K562 (cell line): ENCODE measurements around the gene IFITM2. TPM values are rescaled to one million over a fixed set of nuclear protein-coding genes. Genes with fewer than 3 reads are reported as not detected.

Source experiments
- ATAC-seq: fragments of 200-7000 bp; cut with Tn5 transposase; 3 replicates; pipeline ENCODE4 v1.9.1; 2020; ENCODE audit warnings: moderate library complexity
- BruUV-seq: library from RNA; stranded (reverse); fragments of 400-500 nt; replicated peaks from 2 replicates; lab custom pipeline; 2021; lab: Mats Ljungman, UMichigan
- CTCF ChIA-PET: fragments of 300-600 bp; formaldehyde crosslinking; extraction: SDS; loops from one replicate; lab custom pipeline; 2021; ENCODE audit warnings: low intra/inter-chr PET ratio; lab: Yijun Ruan, JAX
- POLR2A ChIA-PET: fragments of 300-600, 350-650 bp; sonication (Branson Sonifier 250); formaldehyde crosslinking; extraction: SDS; loops from one replicate; lab custom pipeline; 2021; ENCODE audit warnings: antibody characterized with exemption, inconsistent platforms; lab: Yijun Ruan, JAX
- DNase-seq, 4 experiments: peaks; one replicate each; pipeline versions ENCODE4 v3.0.0 to v3.0.0-alpha.2; 2011 to 2018; ENCODE audit warnings: low spot score in 3 of 4, mixed read lengths in 3 of 4; ENCODE audit errors: extremely low read depth in 1 of 4
- FAIRE-seq: peaks from 2 replicates; lab custom pipeline; 2011; peaks lifted over from hg19 to GRCh38; lab: Jason Lieb, UNC
- H2AFZ ChIP-seq: 2 replicates; pipeline ENCODE4 v1.6.0; 2011; ENCODE audit warnings: low read depth, low read length, control low read depth, inconsistent platforms
- H3K27ac ChIP-seq: fragments of 200-600 bp; 3 replicates; pipeline ENCODE4 v1.8.0; 2011; ENCODE audit warnings: low read depth, mild to moderate bottlenecking, control low read depth, inconsistent platforms, low read length, moderate library complexity, mixed read lengths; ENCODE audit errors: extremely low read depth
- H3K27me3 ChIP-seq, 2 experiments: fragments of 300-600 bp in 1 of 2; 2 replicates in 1 of 2; 3 replicates in 1 of 2; pipeline versions ENCODE4 v1.6.0 to v1.8.0; 2011; ENCODE audit warnings: inconsistent platforms in 2 of 2, low read length in 2 of 2, mild to moderate bottlenecking in 1 of 2, mixed read lengths in 1 of 2, moderate library complexity in 1 of 2; ENCODE audit not compliant: control insufficient read depth in 2 of 2, insufficient read depth in 2 of 2
- H3K36me3 ChIP-seq: fragments of 300-600 bp; 3 replicates; pipeline ENCODE4 v1.8.0; 2011; ENCODE audit warnings: mild to moderate bottlenecking, low read length, inconsistent platforms; ENCODE audit not compliant: control insufficient read depth, insufficient read depth
- H3K4me1 ChIP-seq, 2 experiments: fragments of 200-600 bp in 1 of 2; replicated peaks in 1 of 2; 2 replicates in 1 of 2; 3 replicates in 1 of 2; pipeline versions ENCODE4 v1.5.1 to v1.8.0; 2011; ENCODE audit warnings: inconsistent platforms in 2 of 2, low read length in 2 of 2, mild to moderate bottlenecking in 1 of 2, mixed read lengths in 1 of 2, moderate library complexity in 1 of 2; ENCODE audit not compliant: control insufficient read depth in 2 of 2, insufficient read depth in 2 of 2
- H3K4me2 ChIP-seq: 2 replicates; pipeline ENCODE4 v1.6.1; 2011; ENCODE audit warnings: low read length, control low read depth, inconsistent platforms, mixed read lengths; ENCODE audit not compliant: insufficient read depth
- H3K4me3 ChIP-seq: fragments of 200-600 bp; sonication (generic), shearing (Covaris generic); 2 replicates; pipeline ENCODE4 v1.5.1; 2016; ENCODE audit warnings: control low read depth, inconsistent platforms
- H3K79me2 ChIP-seq: fragments of 200-600 bp; 3 replicates; pipeline ENCODE4 v1.8.0; 2011; ENCODE audit warnings: low read length, inconsistent platforms; ENCODE audit not compliant: control insufficient read depth, insufficient read depth
- H3K9ac ChIP-seq, 2 experiments: 2 replicates each; pipeline versions ENCODE4 v1.6.0 to v1.6.1; 2011; ENCODE audit warnings: low read depth in 2 of 2, low read length in 2 of 2, control low read depth in 1 of 2, inconsistent platforms in 1 of 2, mild to moderate bottlenecking in 1 of 2, mixed read lengths in 1 of 2; ENCODE audit not compliant: insufficient read depth in 1 of 2
- H3K9me1 ChIP-seq: one replicate; pipeline ENCODE4 v1.6.0; 2011; ENCODE audit warnings: inconsistent platforms, mild to moderate bottlenecking, low read length, moderate library complexity; ENCODE audit not compliant: control insufficient read depth, insufficient read depth
- H3K9me3 ChIP-seq: replicated peaks from 2 replicates; pipeline ENCODE4 v1.5.1; 2011; ENCODE audit warnings: low read depth, low read length, inconsistent platforms; ENCODE audit not compliant: control insufficient read depth, insufficient read depth
- H4K20me1 ChIP-seq: replicated peaks from 2 replicates; pipeline ENCODE4 v1.6.1; 2011; ENCODE audit warnings: low read length, inconsistent platforms, mixed read lengths; ENCODE audit not compliant: control insufficient read depth, insufficient read depth
- CBFA2T3 ChIP-seq: fragments of 450-650 bp; IDR thresholded peaks from 2 replicates; pipeline ENCODE4 v1.6.1; 2017
- PHB2 ChIP-seq: fragments of 450-650 bp; IDR thresholded peaks from 2 replicates; pipeline ENCODE4 v1.6.1; 2017; ENCODE audit warnings: low read depth
- PML ChIP-seq: IDR thresholded peaks from 2 replicates; pipeline ENCODE4 v1.6.1; 2012; ENCODE audit warnings: low read length, inconsistent platforms
- ZBTB26 ChIP-seq: fragments of 450-650 bp; formaldehyde crosslinking; IDR thresholded peaks from 2 replicates; pipeline ENCODE4 v1.4.0; 2022; ENCODE audit warnings: missing genetic modification characterization
- ZNF140 ChIP-seq: fragments of 250-450 bp; sonication (Bioruptor Pico); IDR thresholded peaks from 2 replicates; pipeline ENCODE4 v1.8.0; 2021; ENCODE audit warnings: moderate library complexity, mild to moderate bottlenecking, inconsistent platforms
- ZNF780A ChIP-seq: fragments of 250-450 bp; sonication (Bioruptor Pico); IDR thresholded peaks from 2 replicates; pipeline ENCODE4 v1.5.0; 2021; ENCODE audit warnings: mild to moderate bottlenecking
- WGBS: fragments of 100-300 bp; shearing (Covaris generic); methylation state at CpG from one replicate; pipeline ENCODE4 v1.1.6; 2016; ENCODE audit warnings: low coverage, mixed read lengths; ENCODE audit not compliant: insufficient coverage; ENCODE audit errors: missing lambda C conversion rate; 5-methylcytosine and 5-hydroxymethylcytosine counted together
- in situ Hi-C: fragments of 300-500 bp; cut with MboI; formaldehyde crosslinking; loops from 4 replicates; pipeline ENCODE4 v1.15.0; 2018; ENCODE audit warnings: inconsistent platforms, mixed read lengths
- intact Hi-C: fragments of 100-400 bp; cut with micrococcal nuclease; formaldehyde crosslinking; loops from 2 replicates; pipeline ENCODE4 v1.14.2; 2022
- polyA plus RNA-seq, 8 experiments: library from polyadenylated mRNA; depleted of rRNA in 4 of 8; stranded (reverse) in 5 of 8; unstranded in 3 of 8; fragments of >200 nt; fragmentation: Nextera tagmentation in 2 of 8; fragmentation: Illumina TruSeq in 1 of 8; extraction: Ambion mirVana in 2 of 8; extraction: Trizol in 1 of 8; gene quantifications; 2 replicates each; pipeline versions ENCODE4 v1.2.1 to v1.2.3, GENCODE V29; 2011 to 2014; ENCODE audit warnings: inconsistent platforms in 1 of 8, missing spikeins in 1 of 8
- total RNA-seq, 7 experiments: library from RNA; depleted of rRNA in 6 of 7; stranded (reverse); fragments of >200 nt in 6 of 7; fragmentation: Illumina TruSeq in 2 of 7; extraction: Trizol in 2 of 7; gene quantifications; 2 replicates each; pipeline versions ENCODE4 v1.2.1 to v1.2.3, GENCODE V29; 2011 to 2021; ENCODE audit warnings: low replicate concordance in 1 of 7
- TF ChIP-seq, protein P1 (sequence below): fragments of 200-800 bp; sonication (Bioruptor generic); IDR thresholded peaks from 2 replicates; pipeline ENCODE4 v1.6.1; 2017; ENCODE audit warnings: missing genetic modification characterization, missing compliant biosample characterization
- TF ChIP-seq, protein P2 (sequence below): fragments of 450-650 bp; IDR thresholded peaks from 2 replicates; pipeline ENCODE4 v1.6.1; 2017; ENCODE audit warnings: antibody characterized with exemption
- TF ChIP-seq, protein P3 (sequence below), 3 experiments: fragments of 200-800 bp in 1 of 3; sonication (Bioruptor generic) in 1 of 3; sonication (generic) in 1 of 3; formaldehyde crosslinking in 1 of 3; IDR thresholded peaks; 2 replicates each; pipeline versions ENCODE4 v1.6.1 to v1.8.0; 2016 to 2022; ENCODE audit warnings: mild to moderate bottlenecking in 2 of 3, missing compliant biosample characterization in 2 of 3, missing genetic modification characterization in 2 of 3, missing genetic modification reagents in 1 of 3
- TF ChIP-seq, protein P4 (sequence below): fragments of 250-450 bp; sonication (Bioruptor Pico); IDR thresholded peaks from 2 replicates; pipeline ENCODE4 v1.9.0; 2021; ENCODE audit warnings: mild to moderate bottlenecking, inconsistent platforms

IFITM2 gene
- total and polyA plus RNA-seq, 9 of the 15 experiments (the other 6 are each of a cell fraction or from before 2014, with no cell fraction given): 52.8 to 4,872 (median 356) TPM

DNA sequence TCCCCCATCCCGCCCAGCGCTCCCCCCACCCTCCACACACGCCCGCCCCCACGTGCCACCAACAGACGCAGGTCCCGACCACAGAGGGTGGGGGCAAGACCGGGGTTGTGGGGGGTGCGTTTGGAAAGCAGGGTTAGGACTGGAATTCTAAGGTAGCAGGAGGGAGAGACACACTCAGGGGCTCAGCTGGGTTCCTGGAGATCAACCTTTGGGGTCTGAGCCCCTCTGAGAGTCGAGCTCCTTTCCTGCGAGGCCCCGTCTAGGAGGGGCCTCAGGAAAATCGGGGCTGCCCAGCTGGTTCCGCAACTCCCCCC, 18.3 kb upstream of the IFITM2 start:
- WGBS: 0% methylated on average over 5 of the region's 14 CpGs
- H2AFZ ChIP-seq: no peak overlapping the region
- intact Hi-C loops: no loop called here
- H3K9ac ChIP-seq: peak overlapping the region; percentile 55 to 94
- DNase-seq (peak in 2 of 4 experiments; percentile 34 to 40), ATAC-seq (peak; percentile 1; the same call in 2 of the 3 replicates), FAIRE-seq (no peak)
- H3K9me1 ChIP-seq: no peaks in the 10 kb centered on the region
- H4K20me1 ChIP-seq: no peaks in the 10 kb centered on the region
- POLR2A ChIA-PET: interaction anchor here (0.7 to 1.0 kb wide), 3 partner anchors 9 to 83 kb away, joined by 3 to 4 read pairs (median 3); partner anchors contain the start of genes BET1L and RIC8A
- no peaks in the 10 kb centered on the region for H3K9me3 ChIP-seq
- H3K36me3 ChIP-seq: peaks cover 48% of the 10 kb centered on the region; the same call in 2 of the 3 replicates
- peak overlapping the region; percentile 43; the same call in 2 of the 3 replicates for H3K27ac ChIP-seq
- peak overlapping the region; percentile 58 for H3K4me3 ChIP-seq
- CTCF ChIA-PET: no interaction called here
- in situ Hi-C loops: no loop called here
- peaks cover 37% of the 10 kb centered on the region for H3K79me2 ChIP-seq
- H3K4me1 ChIP-seq: peaks cover 13 to 90% of the 10 kb centered on the region in 2 experiments; a peak in 4 of 5 replicates
- H3K4me2 ChIP-seq: peak overlapping the region; percentile 66
- TF ChIP-seq ZBTB26 (CRISPR knock-in tag): no peak
- TF ChIP-seq, protein P1, sequence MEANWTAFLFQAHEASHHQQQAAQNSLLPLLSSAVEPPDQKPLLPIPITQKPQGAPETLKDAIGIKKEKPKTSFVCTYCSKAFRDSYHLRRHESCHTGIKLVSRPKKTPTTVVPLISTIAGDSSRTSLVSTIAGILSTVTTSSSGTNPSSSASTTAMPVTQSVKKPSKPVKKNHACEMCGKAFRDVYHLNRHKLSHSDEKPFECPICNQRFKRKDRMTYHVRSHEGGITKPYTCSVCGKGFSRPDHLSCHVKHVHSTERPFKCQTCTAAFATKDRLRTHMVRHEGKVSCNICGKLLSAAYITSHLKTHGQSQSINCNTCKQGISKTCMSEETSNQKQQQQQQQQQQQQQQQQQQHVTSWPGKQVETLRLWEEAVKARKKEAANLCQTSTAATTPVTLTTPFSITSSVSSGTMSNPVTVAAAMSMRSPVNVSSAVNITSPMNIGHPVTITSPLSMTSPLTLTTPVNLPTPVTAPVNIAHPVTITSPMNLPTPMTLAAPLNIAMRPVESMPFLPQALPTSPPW: peak; percentile 2; the same call in 1 of the 2 replicates
- no peak for TF ChIP-seq CBFA2T3
- TF ChIP-seq, protein P2, sequence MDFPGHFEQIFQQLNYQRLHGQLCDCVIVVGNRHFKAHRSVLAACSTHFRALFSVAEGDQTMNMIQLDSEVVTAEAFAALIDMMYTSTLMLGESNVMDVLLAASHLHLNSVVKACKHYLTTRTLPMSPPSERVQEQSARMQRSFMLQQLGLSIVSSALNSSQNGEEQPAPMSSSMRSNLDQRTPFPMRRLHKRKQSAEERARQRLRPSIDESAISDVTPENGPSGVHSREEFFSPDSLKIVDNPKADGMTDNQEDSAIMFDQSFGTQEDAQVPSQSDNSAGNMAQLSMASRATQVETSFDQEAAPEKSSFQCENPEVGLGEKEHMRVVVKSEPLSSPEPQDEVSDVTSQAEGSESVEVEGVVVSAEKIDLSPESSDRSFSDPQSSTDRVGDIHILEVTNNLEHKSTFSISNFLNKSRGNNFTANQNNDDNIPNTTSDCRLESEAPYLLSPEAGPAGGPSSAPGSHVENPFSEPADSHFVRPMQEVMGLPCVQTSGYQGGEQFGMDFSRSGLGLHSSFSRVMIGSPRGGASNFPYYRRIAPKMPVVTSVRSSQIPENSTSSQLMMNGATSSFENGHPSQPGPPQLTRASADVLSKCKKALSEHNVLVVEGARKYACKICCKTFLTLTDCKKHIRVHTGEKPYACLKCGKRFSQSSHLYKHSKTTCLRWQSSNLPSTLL: no peak
- TF ChIP-seq, protein P3, sequence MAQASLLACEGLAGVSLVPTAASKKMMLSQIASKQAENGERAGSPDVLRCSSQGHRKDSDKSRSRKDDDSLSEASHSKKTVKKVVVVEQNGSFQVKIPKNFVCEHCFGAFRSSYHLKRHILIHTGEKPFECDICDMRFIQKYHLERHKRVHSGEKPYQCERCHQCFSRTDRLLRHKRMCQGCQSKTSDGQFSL (CRISPR knock-in tag; IDR thresholded peaks at IDR 0.05): no peak
- TF ChIP-seq, protein P3 (tag; IDR thresholded peaks at IDR 0.05): peak in 1 of 2 experiments; percentile 68; a peak in 2 of 4 replicates
- TF ChIP-seq ZNF140 (CRISPR knock-in tag): no peak
- TF ChIP-seq, protein P4, sequence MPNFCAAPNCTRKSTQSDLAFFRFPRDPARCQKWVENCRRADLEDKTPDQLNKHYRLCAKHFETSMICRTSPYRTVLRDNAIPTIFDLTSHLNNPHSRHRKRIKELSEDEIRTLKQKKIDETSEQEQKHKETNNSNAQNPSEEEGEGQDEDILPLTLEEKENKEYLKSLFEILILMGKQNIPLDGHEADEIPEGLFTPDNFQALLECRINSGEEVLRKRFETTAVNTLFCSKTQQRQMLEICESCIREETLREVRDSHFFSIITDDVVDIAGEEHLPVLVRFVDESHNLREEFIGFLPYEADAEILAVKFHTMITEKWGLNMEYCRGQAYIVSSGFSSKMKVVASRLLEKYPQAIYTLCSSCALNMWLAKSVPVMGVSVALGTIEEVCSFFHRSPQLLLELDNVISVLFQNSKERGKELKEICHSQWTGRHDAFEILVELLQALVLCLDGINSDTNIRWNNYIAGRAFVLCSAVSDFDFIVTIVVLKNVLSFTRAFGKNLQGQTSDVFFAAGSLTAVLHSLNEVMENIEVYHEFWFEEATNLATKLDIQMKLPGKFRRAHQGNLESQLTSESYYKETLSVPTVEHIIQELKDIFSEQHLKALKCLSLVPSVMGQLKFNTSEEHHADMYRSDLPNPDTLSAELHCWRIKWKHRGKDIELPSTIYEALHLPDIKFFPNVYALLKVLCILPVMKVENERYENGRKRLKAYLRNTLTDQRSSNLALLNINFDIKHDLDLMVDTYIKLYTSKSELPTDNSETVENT: no peak
- no peak for TF ChIP-seq ZNF780A (CRISPR knock-in tag)
- TF ChIP-seq PML: no peak
- no peak for TF ChIP-seq PHB2
- no peaks in the 10 kb centered on the region for H3K27me3 ChIP-seq
- no TSS peak for BruUV-seq
